HFFc6 (cell line): ENCODE measurements around the gene LPAR4. TPM values are rescaled to one million over a fixed set of nuclear protein-coding genes. Genes with fewer than 3 reads are reported as not detected.
"Not testable (repeated sequence)": the region's sequence is repeated elsewhere in the genome, so short reads cannot be mapped to it uniquely, and the experiment has no call there.

Experiments
- DNase-seq: peaks from one replicate; pipeline ENCODE4 v3.0.0-alpha.2; 2018
- H3K27ac Mint-ChIP-seq: 2 replicates; pipeline ENCODE4 v1.8.0; 2020; ENCODE audit warnings: mild to moderate bottlenecking, mixed read lengths
- H3K27me3 Mint-ChIP-seq: 2 replicates; pipeline ENCODE4 v1.8.0; 2021; ENCODE audit warnings: mild to moderate bottlenecking, moderate library complexity, mixed read lengths; ENCODE audit not compliant: insufficient read depth
- H3K36me3 Mint-ChIP-seq: 2 replicates; pipeline ENCODE4 v1.8.0; 2021; ENCODE audit warnings: low read depth, mixed read lengths
- H3K4me1 Mint-ChIP-seq: 2 replicates; pipeline ENCODE4 v1.8.0; 2020; ENCODE audit warnings: low read depth, mixed read lengths
- H3K4me3 Mint-ChIP-seq: 2 replicates; pipeline ENCODE4 v1.8.0; 2020; ENCODE audit warnings: mild to moderate bottlenecking, moderate library complexity, mixed read lengths
- H3K9me3 Mint-ChIP-seq: 2 replicates; pipeline ENCODE4 v1.8.0; 2020; ENCODE audit warnings: mild to moderate bottlenecking, mixed read lengths
- CTCF ChIP-seq: fragments of 200-600 bp; sonication (generic); IDR thresholded peaks from 2 replicates; pipeline ENCODE4 v1.5.0; 2021; ENCODE audit warnings: antibody characterized with exemption, mild to moderate bottlenecking
- total RNA-seq, 6 experiments: library from RNA; stranded (reverse); fragmentation: NEBNext Ultra II Directional; extraction: Animal tissue kit (Norgen Biotek cat#: 25700); gene quantifications; 2 replicates in 1 of 6; 3 replicates in 5 of 6; pipeline ENCODE4 v1.2.3, GENCODE V29; 2021

The LPAR4 gene
- total RNA-seq, 6 experiments from 2014 or later = not detected

DNA sequence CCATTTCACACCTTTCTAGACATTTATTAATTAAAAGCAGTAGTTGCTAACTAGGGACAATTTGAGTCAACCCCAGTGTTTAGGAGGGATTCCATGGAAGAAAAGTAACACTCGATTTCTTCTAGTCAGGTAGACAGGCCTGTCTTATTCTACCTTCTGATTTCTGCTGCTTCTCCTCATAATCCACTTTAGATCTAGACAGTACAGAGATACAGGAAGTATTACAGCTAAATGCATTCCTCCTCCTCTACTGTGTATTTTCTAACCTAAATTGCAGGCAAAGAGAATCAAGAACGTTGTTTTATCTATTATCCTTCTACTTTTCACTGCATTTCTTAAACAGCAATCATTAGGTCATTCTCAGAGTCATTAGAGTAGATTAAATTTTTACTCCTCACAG is 52.6 kb downstream of the LPAR4 start:
- Mint-ChIP-seq H3K36me3 (no peaks in the 10 kb centered on the region), H3K27me3 (no peaks in the 10 kb centered on the region), H3K9me3 (peaks cover 9% of the 10 kb centered on the region)

DNA sequence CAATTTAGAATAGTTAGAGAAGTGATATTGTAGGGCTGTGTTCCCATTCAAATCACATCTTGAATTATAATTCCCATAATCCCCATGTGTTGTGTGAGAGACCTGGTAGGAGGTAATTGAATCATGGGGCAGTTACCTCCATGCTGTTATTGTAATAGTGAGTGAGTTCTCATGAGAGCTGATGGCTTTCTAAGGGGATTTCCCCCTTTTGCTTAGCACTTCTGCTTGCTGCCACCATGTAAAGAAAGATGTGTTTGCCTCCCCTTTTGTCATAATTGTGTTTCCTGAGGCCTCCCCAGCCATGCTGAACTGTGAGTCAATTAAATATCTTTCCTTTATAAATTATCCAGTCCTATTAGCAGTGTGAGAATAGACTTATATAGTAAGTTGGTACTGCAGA is 53.2 kb downstream of the LPAR4 start:
- no peaks in the 10 kb centered on the region for H3K36me3 Mint-ChIP-seq
- TF ChIP-seq CTCF = no peak
- no peaks in the 10 kb centered on the region for H3K4me1 Mint-ChIP-seq
- no peak for DNase-seq
- H3K27me3 Mint-ChIP-seq = no peaks in the 10 kb centered on the region
- H3K27ac Mint-ChIP-seq = no peak overlapping the region
- no peak overlapping the region for H3K4me3 Mint-ChIP-seq
- peaks cover 9% of the 10 kb centered on the region for H3K9me3 Mint-ChIP-seq

More for the DNA sequence above, 52.6 kb downstream of the LPAR4 start:
- Mint-ChIP-seq H3K27ac (no peak overlapping the region), H3K4me1 (no peaks in the 10 kb centered on the region), H3K4me3 (no peak overlapping the region)
- no peak for DNase-seq
- TF ChIP-seq CTCF = no peak

DNA sequence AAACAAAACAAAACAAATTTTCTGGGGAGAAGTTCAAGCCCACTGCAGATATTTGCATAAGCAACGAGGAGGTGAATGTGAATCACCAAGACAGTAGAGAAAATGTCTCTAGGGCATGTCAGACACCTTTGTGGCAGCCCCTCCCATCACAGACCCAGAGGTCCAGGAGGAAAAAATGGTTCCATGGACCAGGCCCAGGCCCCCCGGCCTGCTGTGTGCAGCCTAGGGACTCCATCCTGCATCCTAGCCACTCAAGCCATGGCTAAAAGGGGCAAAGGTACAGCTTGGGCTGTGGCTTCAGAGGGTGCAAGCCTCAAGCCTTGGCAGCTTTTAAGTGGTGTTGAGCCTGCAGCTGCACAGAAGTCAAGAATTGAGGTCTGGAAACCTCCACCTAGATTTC is 54.0 kb downstream of the LPAR4 start:
- no peak overlapping the region for H3K27ac Mint-ChIP-seq

GRCh38 chrX:78802526-78802925 is 55.0 kb downstream of the LPAR4 start:
- not testable (repeated sequence) for DNase-seq, H3K4me1 Mint-ChIP-seq, H3K4me3 Mint-ChIP-seq, H3K36me3 Mint-ChIP-seq, H3K27ac Mint-ChIP-seq, H3K9me3 Mint-ChIP-seq, H3K27me3 Mint-ChIP-seq

More for the DNA sequence above, 54.0 kb downstream of the LPAR4 start:
- Mint-ChIP-seq H3K4me1 (no peaks in the 10 kb centered on the region), H3K27me3 (no peaks in the 10 kb centered on the region), H3K36me3 (no peaks in the 10 kb centered on the region), H3K9me3 (peaks cover 9% of the 10 kb centered on the region), H3K4me3 (no peak overlapping the region)
- DNase-seq = no peak
- no peak for TF ChIP-seq CTCF

Other genes starting within 250 kb of the LPAR4 start
- under 1 TPM; 0.21 to 0.62 (median 0.44) TPM for gene RTL3, start 88.4 kb upstream of the LPAR4 start, total RNA-seq
- not detected for gene P2RY10, start 197.7 kb downstream of the LPAR4 start, total RNA-seq